HG02678 (cell line): ENCODE measurements around the gene UMOD.
"Not testable (repeated sequence)": the region's sequence is repeated elsewhere in the genome, so short reads cannot be mapped to it uniquely, and the experiment has no call there.

Source experiments
- ATAC-seq: cut with Tn5 transposase; IDR thresholded peaks from one replicate; pipeline ENCODE4 v1.9.1; 2021; ENCODE audit warnings: mild to moderate bottlenecking, moderate library complexity; ENCODE audit not compliant: unreplicated experiment

The UMOD gene

GRCh38 chr16:20321671-20322070, 30.8 kb downstream of the UMOD start:
- ATAC-seq = no peak

- ATAC-seq = not testable (repeated sequence)
These were observed 31.5 kb downstream of the UMOD start for GRCh38 chr16:20321051-20321450.

- no peak for ATAC-seq
These were observed 31.9 kb downstream of the UMOD start for GRCh38 chr16:20320592-20320991.

GRCh38 chr16:20320178-20320577, 32.3 kb downstream of the UMOD start:
- no peak for ATAC-seq

GRCh38 chr16:20319406-20319805, 33.1 kb downstream of the UMOD start:
- ATAC-seq = no peak

- no peak for ATAC-seq
These were observed 34.1 kb downstream of the UMOD start for GRCh38 chr16:20318437-20318836.

GRCh38 chr16:20318006-20318405, 34.5 kb downstream of the UMOD start:
- no peak for ATAC-seq

- ATAC-seq = no peak
These were observed 35.4 kb downstream of the UMOD start for GRCh38 chr16:20317117-20317516.

GRCh38 chr16:20316715-20317114, 35.8 kb downstream of the UMOD start:
- ATAC-seq = no peak

GRCh38 chr16:20315764-20316163, 36.8 kb downstream of the UMOD start:
- ATAC-seq = no peak

GRCh38 chr16:20314575-20314974, 37.9 kb downstream of the UMOD start:
- no peak for ATAC-seq

- ATAC-seq = no peak
These were observed 38.8 kb downstream of the UMOD start for GRCh38 chr16:20313741-20314140.

- not testable (repeated sequence) for ATAC-seq
These were observed 39.9 kb downstream of the UMOD start for GRCh38 chr16:20312536-20313095.

GRCh38 chr16:20311548-20311947, 41.0 kb downstream of the UMOD start:
- no peak for ATAC-seq

GRCh38 chr16:20310421-20311395, 41.8 kb downstream of the UMOD start:
- no peak for ATAC-seq

GRCh38 chr16:20309786-20310185, 42.7 kb downstream of the UMOD start:
- no peak for ATAC-seq

GRCh38 chr16:20308801-20309590, 43.5 kb downstream of the UMOD start:
- ATAC-seq = no peak

GRCh38 chr16:20308266-20308665, 44.2 kb downstream of the UMOD start:
- no peak for ATAC-seq

- no peak for ATAC-seq
These were observed 44.7 kb downstream of the UMOD start for GRCh38 chr16:20307791-20308190.

GRCh38 chr16:20307240-20307671, 45.3 kb downstream of the UMOD start:
- no peak for ATAC-seq

- no peak for ATAC-seq
These were observed 46.1 kb downstream of the UMOD start for GRCh38 chr16:20306401-20306800.
